ENCODE measurements around the gene GABRG3.

The GABRG3 gene

DNA sequence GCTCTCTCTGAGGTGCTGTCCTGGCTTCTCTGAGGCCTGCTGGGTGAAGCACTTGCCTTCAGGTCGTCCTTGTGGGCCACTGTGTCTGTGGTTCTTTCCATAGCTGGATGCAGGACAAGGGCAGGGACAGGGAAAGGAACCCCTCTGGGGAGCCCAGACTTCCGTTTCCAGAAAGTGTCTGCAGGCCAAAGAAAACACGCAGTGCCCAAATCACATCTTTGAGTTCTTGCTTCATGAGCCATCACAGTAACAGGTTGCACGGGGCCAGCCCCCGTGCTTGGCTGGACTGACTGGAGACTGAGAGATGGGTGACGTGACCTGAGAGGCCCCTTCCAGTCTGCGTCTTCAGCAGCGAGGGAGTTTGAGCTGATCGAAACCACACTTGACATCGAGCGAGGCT is 115.8 kb downstream of the GABRG3 start (continued):
- TF ChIP-seq, protein P1, sequence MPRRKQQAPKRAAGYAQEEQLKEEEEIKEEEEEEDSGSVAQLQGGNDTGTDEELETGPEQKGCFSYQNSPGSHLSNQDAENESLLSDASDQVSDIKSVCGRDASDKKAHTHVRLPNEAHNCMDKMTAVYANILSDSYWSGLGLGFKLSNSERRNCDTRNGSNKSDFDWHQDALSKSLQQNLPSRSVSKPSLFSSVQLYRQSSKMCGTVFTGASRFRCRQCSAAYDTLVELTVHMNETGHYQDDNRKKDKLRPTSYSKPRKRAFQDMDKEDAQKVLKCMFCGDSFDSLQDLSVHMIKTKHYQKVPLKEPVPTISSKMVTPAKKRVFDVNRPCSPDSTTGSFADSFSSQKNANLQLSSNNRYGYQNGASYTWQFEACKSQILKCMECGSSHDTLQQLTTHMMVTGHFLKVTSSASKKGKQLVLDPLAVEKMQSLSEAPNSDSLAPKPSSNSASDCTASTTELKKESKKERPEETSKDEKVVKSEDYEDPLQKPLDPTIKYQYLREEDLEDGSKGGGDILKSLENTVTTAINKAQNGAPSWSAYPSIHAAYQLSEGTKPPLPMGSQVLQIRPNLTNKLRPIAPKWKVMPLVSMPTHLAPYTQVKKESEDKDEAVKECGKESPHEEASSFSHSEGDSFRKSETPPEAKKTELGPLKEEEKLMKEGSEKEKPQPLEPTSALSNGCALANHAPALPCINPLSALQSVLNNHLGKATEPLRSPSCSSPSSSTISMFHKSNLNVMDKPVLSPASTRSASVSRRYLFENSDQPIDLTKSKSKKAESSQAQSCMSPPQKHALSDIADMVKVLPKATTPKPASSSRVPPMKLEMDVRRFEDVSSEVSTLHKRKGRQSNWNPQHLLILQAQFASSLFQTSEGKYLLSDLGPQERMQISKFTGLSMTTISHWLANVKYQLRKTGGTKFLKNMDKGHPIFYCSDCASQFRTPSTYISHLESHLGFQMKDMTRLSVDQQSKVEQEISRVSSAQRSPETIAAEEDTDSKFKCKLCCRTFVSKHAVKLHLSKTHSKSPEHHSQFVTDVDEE (CRISPR knock-in tag; IDR thresholded peaks at IDR 0.05) = no peak
- TF ChIP-seq ESRRG (CRISPR knock-in tag; IDR thresholded peaks at IDR 0.05) = no peak
- TF ChIP-seq ISL1 (CRISPR knock-in tag; IDR thresholded peaks at IDR 0.05) = no peak
- TF ChIP-seq, protein P2, sequence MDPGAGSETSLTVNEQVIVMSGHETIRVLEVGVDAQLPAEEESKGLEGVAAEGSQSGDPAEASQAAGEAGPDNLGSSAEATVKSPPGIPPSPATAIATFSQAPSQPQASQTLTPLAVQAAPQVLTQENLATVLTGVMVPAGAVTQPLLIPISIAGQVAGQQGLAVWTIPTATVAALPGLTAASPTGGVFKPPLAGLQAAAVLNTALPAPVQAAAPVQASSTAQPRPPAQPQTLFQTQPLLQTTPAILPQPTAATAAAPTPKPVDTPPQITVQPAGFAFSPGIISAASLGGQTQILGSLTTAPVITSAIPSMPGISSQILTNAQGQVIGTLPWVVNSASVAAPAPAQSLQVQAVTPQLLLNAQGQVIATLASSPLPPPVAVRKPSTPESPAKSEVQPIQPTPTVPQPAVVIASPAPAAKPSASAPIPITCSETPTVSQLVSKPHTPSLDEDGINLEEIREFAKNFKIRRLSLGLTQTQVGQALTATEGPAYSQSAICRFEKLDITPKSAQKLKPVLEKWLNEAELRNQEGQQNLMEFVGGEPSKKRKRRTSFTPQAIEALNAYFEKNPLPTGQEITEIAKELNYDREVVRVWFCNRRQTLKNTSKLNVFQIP (CRISPR knock-in tag; IDR thresholded peaks at IDR 0.05; ENCODE audit: borderline replicate concordance, low read depth) = no peak
- TF ChIP-seq TCF4 (CRISPR knock-in tag; IDR thresholded peaks at IDR 0.05; ENCODE audit: borderline replicate concordance) = no peak
- no peak for TF ChIP-seq RARB (CRISPR knock-in tag; IDR thresholded peaks at IDR 0.05)
- no peak for TF ChIP-seq CSDC2 (CRISPR knock-in tag; IDR thresholded peaks at IDR 0.05)

DNA sequence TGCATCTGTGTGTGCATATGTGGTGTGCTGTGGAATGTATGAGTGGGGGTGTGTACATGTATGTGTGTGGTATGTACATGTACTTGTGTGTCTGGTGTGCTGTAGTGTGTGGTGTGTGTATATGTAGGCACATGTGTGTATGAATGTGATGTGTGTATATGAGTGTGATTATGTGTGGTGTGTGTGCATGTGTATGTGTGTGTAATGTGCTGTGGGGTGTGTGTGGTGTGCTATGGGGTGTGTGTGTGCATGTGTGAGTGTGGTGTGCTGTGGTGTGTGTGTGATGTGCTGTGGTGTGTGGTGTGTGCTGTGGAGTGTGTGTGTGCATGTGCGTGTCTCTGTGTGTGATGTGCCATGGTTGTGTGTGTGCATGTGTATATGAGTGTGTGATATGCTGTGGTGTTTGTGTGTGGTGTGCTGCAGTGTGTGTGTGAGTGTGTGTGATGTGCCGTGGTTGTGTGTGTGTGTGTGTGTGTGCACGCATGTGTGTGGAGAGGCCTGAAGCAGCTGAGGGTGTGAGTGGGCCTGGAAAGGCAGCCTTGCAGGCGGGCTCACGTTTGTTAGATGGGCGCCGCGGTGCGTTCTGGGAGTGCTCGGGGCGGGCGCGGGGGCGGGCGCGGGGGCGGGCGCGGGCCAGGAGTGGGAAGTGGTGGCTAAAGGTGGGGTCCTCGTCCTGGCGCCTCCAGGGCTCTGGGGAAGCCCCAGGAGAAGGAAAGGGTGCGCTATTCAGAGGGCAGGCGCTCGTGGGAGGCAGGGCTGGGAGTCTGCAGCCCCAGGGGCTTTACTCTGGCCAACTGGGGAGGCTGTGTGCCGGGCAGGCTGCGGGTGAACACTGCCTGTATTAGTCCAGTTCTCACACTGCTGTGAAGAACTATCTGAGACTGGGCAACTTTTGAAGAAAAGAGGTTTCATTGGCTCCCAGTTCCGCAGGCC is 116.9 kb downstream of the GABRG3 start:
- TF ChIP-seq ZNF70 (CRISPR knock-in tag; IDR thresholded peaks at IDR 0.05) = no peak
- no peak for TF ChIP-seq CSDC2 (CRISPR knock-in tag; IDR thresholded peaks at IDR 0.05)
- no peak for TF ChIP-seq GLIS3 (CRISPR knock-in tag; IDR thresholded peaks at IDR 0.05)
- no peak for TF ChIP-seq ARNTL (CRISPR knock-in tag; IDR thresholded peaks at IDR 0.05; ENCODE audit: borderline replicate concordance, low read depth)
- no peak for TF ChIP-seq TCF4 (CRISPR knock-in tag; IDR thresholded peaks at IDR 0.05; ENCODE audit: borderline replicate concordance)
- TF ChIP-seq, protein P1 (CRISPR knock-in tag; IDR thresholded peaks at IDR 0.05) = no peak
- TF ChIP-seq PPARA (CRISPR knock-in tag; IDR thresholded peaks at IDR 0.05; ENCODE audit: borderline replicate concordance) = no peak
- TF ChIP-seq, protein P2 (CRISPR knock-in tag; IDR thresholded peaks at IDR 0.05; ENCODE audit: borderline replicate concordance, low read depth) = no peak
- no peak for TF ChIP-seq BACH2 (CRISPR knock-in tag; IDR thresholded peaks at IDR 0.05; ENCODE audit: borderline replicate concordance)
- TF ChIP-seq, protein P3, sequence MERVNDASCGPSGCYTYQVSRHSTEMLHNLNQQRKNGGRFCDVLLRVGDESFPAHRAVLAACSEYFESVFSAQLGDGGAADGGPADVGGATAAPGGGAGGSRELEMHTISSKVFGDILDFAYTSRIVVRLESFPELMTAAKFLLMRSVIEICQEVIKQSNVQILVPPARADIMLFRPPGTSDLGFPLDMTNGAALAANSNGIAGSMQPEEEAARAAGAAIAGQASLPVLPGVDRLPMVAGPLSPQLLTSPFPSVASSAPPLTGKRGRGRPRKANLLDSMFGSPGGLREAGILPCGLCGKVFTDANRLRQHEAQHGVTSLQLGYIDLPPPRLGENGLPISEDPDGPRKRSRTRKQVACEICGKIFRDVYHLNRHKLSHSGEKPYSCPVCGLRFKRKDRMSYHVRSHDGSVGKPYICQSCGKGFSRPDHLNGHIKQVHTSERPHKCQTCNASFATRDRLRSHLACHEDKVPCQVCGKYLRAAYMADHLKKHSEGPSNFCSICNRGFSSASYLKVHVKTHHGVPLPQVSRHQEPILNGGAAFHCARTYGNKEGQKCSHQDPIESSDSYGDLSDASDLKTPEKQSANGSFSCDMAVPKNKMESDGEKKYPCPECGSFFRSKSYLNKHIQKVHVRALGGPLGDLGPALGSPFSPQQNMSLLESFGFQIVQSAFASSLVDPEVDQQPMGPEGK (CRISPR knock-in tag; IDR thresholded peaks at IDR 0.05; ENCODE audit: borderline replicate concordance) = no peak
- ATAC-seq = no peak

DNA sequence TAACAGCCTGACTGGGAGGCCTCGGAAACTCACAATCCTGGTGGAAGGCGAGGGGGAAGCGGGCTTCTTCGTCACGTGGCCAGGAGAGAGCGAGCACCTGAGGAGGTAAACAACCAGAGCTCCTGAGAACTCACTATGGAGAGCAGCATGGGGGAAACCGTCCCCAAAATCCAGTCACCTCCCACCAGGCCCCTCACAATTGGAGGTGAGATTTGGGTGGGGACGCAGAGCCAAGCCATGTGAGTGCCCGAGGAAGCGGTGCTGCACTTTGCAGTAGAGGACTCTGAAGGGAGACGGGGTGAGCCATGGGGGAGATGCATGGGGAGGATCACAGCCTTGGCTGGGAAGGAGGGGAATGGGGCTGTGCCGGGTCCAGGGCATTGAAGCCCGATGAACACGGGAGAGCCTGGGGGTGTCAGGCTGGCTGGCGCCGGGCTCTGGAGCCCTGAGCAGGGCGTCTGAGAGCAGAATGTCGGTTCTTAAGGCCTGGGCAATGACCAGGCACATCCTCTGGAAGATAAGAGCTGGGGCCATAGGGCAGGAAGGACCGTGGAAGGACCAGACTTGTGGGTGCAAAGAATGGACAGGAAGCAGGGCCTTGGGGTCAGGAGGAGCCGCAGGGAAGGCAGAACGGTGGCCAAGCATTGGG is 117.7 kb downstream of the GABRG3 start:
- ATAC-seq = no peak
- TF ChIP-seq ZNF8 (CRISPR knock-in tag; IDR thresholded peaks at IDR 0.05) (no peak), SNAI2 (CRISPR knock-in tag; IDR thresholded peaks at IDR 0.05) (no peak), ARNTL (CRISPR knock-in tag; IDR thresholded peaks at IDR 0.05; ENCODE audit: borderline replicate concordance, low read depth) (no peak), OSR1 (CRISPR knock-in tag; IDR thresholded peaks at IDR 0.05) (no peak), ZFP30 (CRISPR knock-in tag; IDR thresholded peaks at IDR 0.05) (no peak), ISL1 (CRISPR knock-in tag; IDR thresholded peaks at IDR 0.05) (no peak)
- TF ChIP-seq, protein P3 (CRISPR knock-in tag; IDR thresholded peaks at IDR 0.05; ENCODE audit: borderline replicate concordance) = no peak
- TF ChIP-seq, protein P1 (CRISPR knock-in tag; IDR thresholded peaks at IDR 0.05) = no peak

All from SK-N-SH treated with all-trans-retinoic acid at 6 μM for 48 hours (cell line).